Gastroesophageal sphincter (tissue), 4 donors: ENCODE data around the gene SLC25A21. TPM values are rescaled to one million over a fixed set of nuclear protein-coding genes. Genes with fewer than 3 reads are reported as not detected.
"Not testable (repeated sequence)": the region's sequence is repeated elsewhere in the genome, so short reads cannot be mapped to it uniquely, and the experiment has no call there.

Source experiments
- ATAC-seq: fragments of 150-250 bp; one replicate; pipeline ENCODE4 v1.9.1; 2016; ENCODE audit warnings: mild to moderate bottlenecking, moderate library complexity
- H3K27ac ChIP-seq, 4 donors: fragments of 200-600 bp; sonication (generic) in 3 of 4; 1 replicate in 3 of 4; 2 replicates in 1 of 4; pipeline ENCODE4 v1.5.1; 2016 to 2019
- H3K27me3 ChIP-seq: fragments of 200-600 bp; sonication (generic); one replicate; pipeline ENCODE4 v1.5.1; 2019
- H3K36me3 ChIP-seq, 2 donors: fragments of 200-600 bp; sonication (generic); one replicate each; pipeline ENCODE4 v1.5.1; 2019; ENCODE audit warnings: control low read depth in 1 of 2
- H3K4me1 ChIP-seq, 3 donors: fragments of 200-600 bp; sonication (generic); 1 replicate in 2 of 3; 2 replicates in 1 of 3; pipeline ENCODE4 v1.5.1; 2016 to 2019; ENCODE audit warnings: control low read depth in 2 of 3
- H3K4me3 ChIP-seq, 2 donors: fragments of 200-600 bp; sonication (generic); one replicate each; pipeline ENCODE4 v1.5.1; 2019; ENCODE audit warnings: mild to moderate bottlenecking in 1 of 2, moderate library complexity in 1 of 2
- H3K9me3 ChIP-seq, 3 donors: fragments of 200-600 bp; sonication (generic); one replicate each; pipeline ENCODE4 v1.5.1; 2017 to 2019; ENCODE audit warnings: control low read depth in 2 of 3
- CTCF ChIP-seq, 4 experiments: fragments of 200-600 bp in 2 of 4; fragments of 450-650 bp in 2 of 4; sonication (generic) in 1 of 4; IDR thresholded peaks; one replicate each; pipeline ENCODE4 v1.5.1; 2017 to 2019; ENCODE audit warnings: antibody characterized with exemption in 4 of 4, mild to moderate bottlenecking in 2 of 4, moderate library complexity in 2 of 4
- EP300 ChIP-seq: sonication (generic); formaldehyde crosslinking; IDR thresholded peaks from one replicate; pipeline ENCODE4 v1.6.1; 2017; ENCODE audit warnings: antibody characterized with exemption, mild to moderate bottlenecking
- POLR2A ChIP-seq, 2 donors: fragments of 450-650 bp; IDR thresholded peaks; one replicate each; pipeline ENCODE4 v1.6.1; 2017; ENCODE audit warnings: antibody characterized with exemption in 2 of 2, mild to moderate bottlenecking in 2 of 2, moderate library complexity in 1 of 2
- POLR2AphosphoS5 ChIP-seq: sonication (generic); formaldehyde crosslinking; IDR thresholded peaks from one replicate; pipeline ENCODE4 v1.6.1; 2017; ENCODE audit warnings: antibody characterized with exemption
- WGBS, 2 donors: methylation state at CpG; one replicate each; pipeline ENCODE4 v1.1.5; 2018; ENCODE audit warnings: low coverage in 1 of 2; 5-methylcytosine and 5-hydroxymethylcytosine counted together
- total RNA-seq, 4 donors: library from RNA; depleted of rRNA; stranded (reverse); fragments of >200 nt; gene quantifications; one replicate each; pipeline ENCODE4 v1.1.0, GENCODE V29; 2016

The SLC25A21 gene
- total RNA-seq, 4 donors from 2014 or later = 0.40 to 1.5 (median 1.3) TPM

GRCh38 chr14:36981832-36982529 is 190.4 kb downstream of the SLC25A21 start:
- no peak overlapping the region for H3K27ac ChIP-seq
- no peak for ATAC-seq
- WGBS, 2 donors = 65 to 71% methylated on average over 3 of the region's 3 CpGs
- no peaks in the 10 kb centered on the region for H3K4me1 ChIP-seq
- H3K27me3 ChIP-seq = no peaks in the 10 kb centered on the region
- TF ChIP-seq POLR2AphosphoS5 (no peak), EP300 (no peak), POLR2A (IDR thresholded peaks at IDR 0.05) (no peak), CTCF (IDR thresholded peaks at IDR 0.05) (no peak)
- no peak overlapping the region for H3K4me3 ChIP-seq
- H3K9me3 ChIP-seq = no peaks in the 10 kb centered on the region
- no peaks in the 10 kb centered on the region for H3K36me3 ChIP-seq

- not testable (repeated sequence) for H3K4me3 ChIP-seq, ATAC-seq, H3K4me1 ChIP-seq, H3K27ac ChIP-seq, H3K27me3 ChIP-seq, H3K9me3 ChIP-seq, H3K36me3 ChIP-seq
- WGBS, 2 donors = 50 to 59% methylated on average over 1 to 3 of the region's 4 CpGs
Observed at GRCh38 chr14:36980413-36980812, 192.0 kb downstream of the SLC25A21 start.

DNA sequence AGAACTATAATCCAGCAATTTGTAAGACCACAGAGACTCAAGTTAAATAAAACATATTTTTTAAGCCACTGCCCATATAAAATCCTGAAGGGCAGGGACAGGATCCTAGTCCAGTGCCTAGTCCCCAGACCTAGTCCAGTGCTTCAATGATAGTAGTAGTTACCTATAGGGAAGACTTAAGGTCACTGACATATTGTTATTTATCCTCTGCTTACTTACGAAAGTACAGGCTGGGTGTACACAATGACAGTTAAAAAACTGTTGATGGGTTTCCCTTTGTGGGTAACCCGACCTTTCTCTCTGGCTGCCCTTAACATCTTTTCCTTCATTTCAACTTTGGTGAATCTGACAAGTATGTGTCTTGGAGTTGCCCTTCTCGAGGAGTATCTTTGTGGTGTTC is 192.5 kb downstream of the SLC25A21 start:
- Histone ChIP-seq H3K27me3 (no peaks in the 10 kb centered on the region), H3K4me1 (no peaks in the 10 kb centered on the region), H3K4me3 (no peak overlapping the region), H3K36me3 (no peaks in the 10 kb centered on the region), H3K27ac (no peak overlapping the region), H3K9me3 (no peaks in the 10 kb centered on the region)
- TF ChIP-seq POLR2AphosphoS5 = no peak
- no peak for TF ChIP-seq POLR2A (IDR thresholded peaks at IDR 0.05)
- no peak for TF ChIP-seq CTCF (IDR thresholded peaks at IDR 0.05)
- TF ChIP-seq EP300 = no peak
- no peak for ATAC-seq
- 74 to 80% methylated on average over 1 to 3 of the region's 3 CpGs for WGBS, 2 donors

DNA sequence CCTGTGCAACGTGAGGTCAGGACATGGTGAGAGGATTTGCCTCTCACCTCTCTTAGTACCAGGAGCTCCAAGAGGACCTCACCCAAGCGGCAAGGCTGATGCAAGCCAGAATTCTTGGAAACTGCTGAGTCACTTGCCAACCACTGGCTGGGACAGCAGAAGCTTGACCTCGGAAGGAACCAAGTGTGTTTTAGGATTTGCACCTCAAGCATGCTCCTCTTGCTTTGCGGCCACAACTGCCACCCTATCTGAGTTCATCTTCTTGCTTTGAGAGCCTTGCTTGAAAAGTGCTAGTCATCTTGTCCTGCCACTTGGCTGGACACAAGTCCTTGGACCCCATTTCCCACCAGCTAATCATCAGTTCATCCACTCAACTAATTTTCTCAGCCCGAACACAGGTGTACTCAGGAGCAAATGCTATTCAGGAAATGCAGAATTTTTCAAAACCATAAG is 195.8 kb downstream of the SLC25A21 start:
- H3K9me3 ChIP-seq = no peaks in the 10 kb centered on the region
- no peak for ATAC-seq
- no peaks in the 10 kb centered on the region for H3K36me3 ChIP-seq
- WGBS, 2 donors = 70 to 84% methylated on average over 3 to 5 of the region's 5 CpGs
- no peak overlapping the region for H3K4me3 ChIP-seq
- no peak for TF ChIP-seq POLR2AphosphoS5
- TF ChIP-seq CTCF (IDR thresholded peaks at IDR 0.05) = no peak
- no peaks in the 10 kb centered on the region for H3K4me1 ChIP-seq
- no peak overlapping the region for H3K27ac ChIP-seq
- no peaks in the 10 kb centered on the region for H3K27me3 ChIP-seq

DNA sequence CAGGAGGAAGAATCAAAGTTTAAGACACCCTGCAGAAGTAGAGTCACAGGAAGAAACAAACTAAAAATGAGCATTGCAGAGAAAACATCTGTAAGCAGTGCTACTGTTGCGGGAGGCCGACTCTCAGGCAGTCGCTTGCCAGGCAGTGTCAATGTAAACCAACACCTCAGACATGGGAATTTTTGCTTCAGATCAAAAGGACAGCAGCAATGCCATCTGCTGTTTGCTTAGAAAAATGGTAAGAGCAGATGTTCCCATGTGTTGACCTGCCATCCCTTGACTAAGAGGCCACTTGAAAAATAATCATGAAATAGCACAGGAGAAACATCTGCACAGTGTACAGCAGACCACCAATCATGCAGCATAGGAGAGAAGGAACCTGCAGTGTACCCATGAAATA is 196.6 kb downstream of the SLC25A21 start:
- Histone ChIP-seq H3K4me1 (no peaks in the 10 kb centered on the region), H3K4me3 (no peak overlapping the region), H3K27ac (no peak overlapping the region), H3K36me3 (no peaks in the 10 kb centered on the region), H3K9me3 (no peaks in the 10 kb centered on the region), H3K27me3 (no peaks in the 10 kb centered on the region)
- WGBS, 2 donors = 67% methylated on average over 3 of the region's 3 CpGs
- TF ChIP-seq EP300 = no peak
- no peak for TF ChIP-seq POLR2A (IDR thresholded peaks at IDR 0.05)
- TF ChIP-seq POLR2AphosphoS5 = no peak
- TF ChIP-seq CTCF (IDR thresholded peaks at IDR 0.05) = no peak
- no peak for ATAC-seq
